ENCODE measurements around the gene HOXA13.

HOXA13 gene

DNA sequence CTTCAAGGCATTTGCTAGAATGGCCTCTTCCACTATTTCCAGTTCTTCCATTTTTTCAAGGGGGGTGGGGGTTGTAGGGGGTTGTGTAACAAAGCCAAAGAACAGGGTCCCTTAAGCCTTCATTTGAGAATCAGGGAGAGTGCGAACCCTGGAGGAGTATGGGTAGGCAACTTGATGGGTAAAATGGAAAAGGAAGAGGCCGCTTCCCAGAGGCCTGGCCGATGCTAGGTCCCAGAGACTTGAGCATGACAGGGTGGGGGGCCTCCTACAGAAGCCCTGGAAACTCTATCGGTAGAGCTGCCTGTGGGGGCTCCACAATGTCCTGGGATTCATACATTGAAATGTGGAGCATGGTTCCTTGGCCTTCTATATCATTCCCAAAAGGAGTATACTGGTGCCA is 9.1 kb upstream of the HOXA13 start:
- no peak for DNase-seq (ENCODE audit: low spot score)

DNA sequence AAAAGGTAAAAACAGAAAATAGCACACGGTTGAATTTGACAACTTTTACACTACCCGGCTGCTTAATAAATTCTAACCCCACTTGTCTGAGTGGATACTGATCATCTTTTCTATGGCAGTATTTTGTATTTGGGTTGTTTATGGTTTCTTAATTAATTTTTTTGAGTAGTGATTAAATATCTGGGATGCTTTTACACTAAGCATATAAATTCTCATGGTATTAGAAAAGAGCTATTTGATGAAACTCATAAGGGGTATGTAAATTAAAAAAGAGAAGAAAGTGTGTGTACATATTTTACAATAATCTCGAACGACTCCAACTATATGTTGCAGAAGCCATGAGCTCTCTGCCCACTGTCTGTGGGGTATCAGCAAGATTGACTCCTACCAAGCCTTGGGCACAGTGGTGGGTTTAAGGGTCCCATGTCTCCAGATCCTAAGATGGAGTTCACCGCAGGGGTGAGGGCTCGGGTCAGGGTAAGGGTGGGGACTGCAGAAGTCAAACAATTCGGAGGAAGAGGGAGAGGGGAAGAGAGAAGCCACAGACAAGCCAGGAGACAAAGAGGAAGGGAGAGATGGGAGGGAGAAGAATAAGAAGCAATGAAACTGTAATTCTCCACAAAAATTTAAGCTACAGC is 7.6 kb upstream of the HOXA13 start:
- no peak for DNase-seq (ENCODE audit: low spot score)

GRCh38 chr7:27205325-27206280 is 5.7 kb upstream of the HOXA13 start:
- no peak for DNase-seq (ENCODE audit: low spot score)

GRCh38 chr7:27204851-27205322 is 5.0 kb upstream of the HOXA13 start:
- no peak for DNase-seq (ENCODE audit: low spot score)

GRCh38 chr7:27203964-27204594 is 4.2 kb upstream of the HOXA13 start:
- DNase-seq (ENCODE audit: low spot score): no peak

- no peak for DNase-seq (ENCODE audit: low spot score)
These were observed 3.6 kb upstream of the HOXA13 start for GRCh38 chr7:27203365-27203953.

DNA sequence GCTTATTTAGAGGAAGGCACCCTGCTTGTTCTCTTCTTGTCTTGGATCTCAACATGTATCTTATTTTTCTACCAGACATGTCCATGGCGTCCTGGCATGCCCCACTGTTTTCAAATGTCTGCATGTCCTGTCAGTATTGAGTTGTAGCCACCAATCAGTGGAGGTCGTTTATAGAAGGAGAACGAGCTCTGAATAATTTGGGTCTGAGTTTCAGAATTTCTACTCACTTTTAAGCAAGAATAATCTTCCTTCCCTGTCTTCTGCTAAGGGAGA is 2.9 kb upstream of the HOXA13 start:
- DNase-seq (ENCODE audit: low spot score): no peak

DNA sequence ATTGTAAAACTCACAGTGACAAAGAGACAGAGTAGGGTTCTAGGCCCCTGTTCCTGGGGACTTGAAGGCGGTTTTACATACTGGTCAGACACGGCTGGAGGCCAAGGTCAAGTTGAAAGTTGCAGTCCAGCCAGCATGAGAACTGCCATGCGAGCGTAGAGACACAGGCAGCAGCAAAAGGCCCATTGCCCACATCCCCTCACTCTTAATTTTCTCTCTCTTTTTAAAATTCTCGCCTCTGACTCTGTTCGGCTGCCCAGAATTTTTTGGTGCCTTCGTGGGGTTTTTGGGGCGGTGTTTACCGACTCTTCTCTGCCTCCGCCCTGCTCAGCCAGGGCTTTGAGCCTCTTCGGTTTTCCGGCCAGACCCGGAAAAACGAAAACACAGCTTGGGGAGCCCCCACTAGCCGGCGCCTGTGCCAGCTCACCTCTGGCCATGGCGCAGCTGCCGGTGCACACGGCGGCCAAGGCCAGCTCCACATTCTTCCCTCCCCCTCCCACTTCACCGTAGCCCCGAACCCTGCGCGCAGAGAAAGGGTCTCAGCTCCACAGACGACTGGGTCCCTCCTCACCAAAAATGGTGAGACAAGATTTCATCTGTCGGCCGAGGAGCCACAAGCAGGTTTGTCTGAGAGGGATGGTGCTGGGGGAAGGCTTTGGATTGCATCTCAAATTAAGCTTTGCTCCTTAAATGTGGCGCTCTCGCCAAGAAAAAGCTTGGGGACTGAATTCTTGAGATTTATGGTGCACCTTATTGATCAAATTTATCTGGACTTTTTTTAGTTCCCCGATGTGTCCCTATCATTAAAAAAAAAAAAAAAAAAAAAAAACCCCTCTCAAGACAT is 2.3 kb upstream of the HOXA13 start:
- no peak for DNase-seq (ENCODE audit: low spot score)

DNA sequence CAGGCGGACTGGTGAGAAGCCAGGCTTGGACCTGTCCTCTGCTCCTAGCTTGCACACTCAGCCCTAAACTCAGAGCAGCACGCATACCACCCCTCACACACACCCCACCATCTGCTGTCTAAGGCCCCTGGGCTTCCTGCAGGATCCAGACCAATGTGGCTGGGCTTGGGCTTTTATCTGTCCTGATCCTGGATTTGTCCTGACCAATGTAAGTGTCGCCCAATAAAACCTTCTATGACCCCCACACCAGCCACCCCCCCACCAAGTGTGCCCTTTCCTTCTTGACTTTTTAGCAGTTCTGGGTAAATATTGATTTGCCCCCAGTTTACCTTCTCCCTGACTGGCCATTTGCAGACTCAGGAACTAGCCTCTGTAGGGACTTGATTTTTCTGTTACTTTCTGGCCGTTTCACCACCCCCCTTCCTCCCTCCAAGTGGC is 1.7 kb upstream of the HOXA13 start:
- no peak for DNase-seq (ENCODE audit: low spot score)

GRCh38 chr7:27200761-27201579 is 1.1 kb upstream of the HOXA13 start:
- no peak for DNase-seq (ENCODE audit: low spot score)

DNA sequence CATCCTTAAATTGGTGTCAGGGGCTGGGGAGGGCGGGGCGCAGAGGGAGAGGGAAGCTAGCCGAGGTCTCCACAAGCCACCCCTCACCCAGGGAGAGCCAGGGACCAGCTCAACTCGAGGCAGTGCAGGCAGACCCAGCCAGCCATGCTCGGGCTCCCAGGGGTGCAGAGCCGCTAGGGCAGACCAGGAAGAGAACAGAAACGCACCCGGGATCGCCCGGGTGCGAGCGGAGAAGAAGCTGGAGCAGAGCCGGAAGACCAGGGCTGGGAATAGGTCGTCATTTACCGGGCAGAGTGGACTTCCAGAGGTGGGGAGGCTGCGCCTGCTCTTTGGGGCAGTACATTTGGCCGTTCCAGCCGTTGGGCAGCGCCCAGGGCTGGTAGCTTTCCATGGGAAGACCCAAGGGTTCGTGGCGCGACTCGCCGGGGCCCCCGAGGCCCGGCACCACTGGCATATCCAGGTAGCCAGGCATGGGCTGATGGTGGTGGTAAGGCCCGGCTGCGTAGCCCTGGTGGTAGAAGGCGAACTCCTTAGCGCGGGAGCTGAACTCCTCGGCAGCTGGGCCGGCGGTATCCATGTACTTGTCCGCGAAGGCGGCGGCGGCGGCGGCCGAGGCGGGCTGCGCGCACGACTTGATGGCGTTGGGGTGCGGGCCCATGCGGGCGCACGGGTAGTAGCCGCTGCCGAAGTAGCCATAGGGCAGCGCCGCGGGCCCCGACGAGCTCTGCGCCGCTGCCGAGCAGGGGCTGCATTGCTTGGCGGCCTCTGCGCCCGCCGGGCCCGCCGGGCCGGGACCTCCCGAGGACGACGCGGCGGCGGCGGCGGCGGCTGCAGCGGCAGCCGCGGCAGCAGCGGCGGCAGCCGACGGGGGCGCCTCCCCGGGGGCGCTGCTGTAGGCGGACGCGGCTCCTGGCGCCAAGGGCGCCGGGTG is 755 bp downstream of the HOXA13 start:
- DNase-seq (ENCODE audit: low spot score): no peak

DNA sequence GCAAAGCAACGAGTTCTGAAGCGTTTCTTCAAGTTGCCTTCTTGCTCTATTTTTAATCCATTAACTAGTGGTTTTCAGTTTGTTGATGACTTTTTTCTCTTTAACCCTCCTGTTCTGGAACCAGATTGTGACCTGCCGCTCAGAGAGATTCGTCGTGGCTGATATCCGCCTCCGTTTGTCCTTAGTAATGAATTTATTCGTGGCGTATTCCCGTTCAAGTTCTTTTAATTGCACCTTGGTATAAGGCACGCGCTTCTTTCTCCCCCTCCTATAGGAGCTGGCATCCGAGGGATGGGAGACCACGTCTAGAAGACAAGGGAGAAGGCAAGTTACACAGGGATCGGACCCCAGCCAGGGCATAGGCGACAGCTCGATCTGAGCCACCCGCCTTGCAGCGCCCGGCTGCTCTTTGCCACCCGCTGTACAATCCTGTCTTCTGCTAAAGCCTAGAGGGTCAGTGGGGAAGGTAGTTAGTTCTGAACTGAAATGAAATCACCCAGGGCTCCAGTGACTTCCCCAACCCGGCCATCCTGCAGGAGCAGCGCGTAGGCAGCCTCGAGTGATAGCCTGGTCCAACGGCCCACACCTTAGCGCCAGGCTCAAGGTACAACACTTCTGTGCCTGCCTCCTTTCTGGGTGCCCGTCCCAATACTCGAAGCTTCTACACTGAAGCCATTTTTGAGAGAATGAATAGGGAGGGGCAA is 1.6 kb downstream of the HOXA13 start:
- DNase-seq (ENCODE audit: low spot score): no peak

DNA sequence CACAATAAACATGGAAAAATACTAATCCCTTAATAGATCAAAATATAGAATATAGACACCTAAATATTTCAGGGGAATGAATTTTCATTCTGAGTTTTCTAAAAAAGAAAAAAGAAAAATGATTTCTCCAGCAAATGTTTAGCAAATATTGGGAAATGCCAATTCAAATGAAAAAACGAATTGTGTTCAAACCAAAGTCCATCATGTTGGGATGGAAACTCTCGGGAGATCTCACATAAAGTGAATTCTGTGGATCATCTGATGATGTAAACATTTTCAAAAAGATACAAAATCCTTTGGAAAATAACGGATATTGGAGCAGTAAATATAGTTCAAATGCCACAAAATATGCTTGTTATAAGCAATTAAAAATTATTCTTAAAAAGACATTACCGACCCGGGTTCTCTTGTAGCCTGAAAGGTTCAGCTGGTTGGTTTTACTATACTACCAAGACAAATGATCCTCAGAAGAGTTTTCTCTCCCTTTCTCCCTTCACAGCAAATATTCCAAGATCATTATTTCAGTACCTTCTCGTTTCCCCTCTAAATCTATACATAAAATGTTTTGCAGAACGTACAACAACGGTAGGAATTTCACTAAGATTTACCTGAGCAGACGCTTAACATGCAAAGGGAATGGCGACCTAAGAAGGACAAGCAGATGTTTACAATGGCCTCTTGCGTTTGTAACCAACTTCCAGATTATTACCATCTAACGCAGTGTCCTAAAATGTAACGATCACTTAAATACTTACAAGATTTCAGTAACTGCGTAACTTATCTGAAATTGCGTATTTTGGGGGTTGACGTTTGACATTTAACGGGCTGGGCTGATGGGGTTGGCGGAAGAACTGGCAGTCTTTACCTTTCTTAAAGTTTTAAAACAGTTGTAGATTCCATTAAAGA is 2.5 kb downstream of the HOXA13 start:
- no peak for DNase-seq (ENCODE audit: low spot score)

DNA sequence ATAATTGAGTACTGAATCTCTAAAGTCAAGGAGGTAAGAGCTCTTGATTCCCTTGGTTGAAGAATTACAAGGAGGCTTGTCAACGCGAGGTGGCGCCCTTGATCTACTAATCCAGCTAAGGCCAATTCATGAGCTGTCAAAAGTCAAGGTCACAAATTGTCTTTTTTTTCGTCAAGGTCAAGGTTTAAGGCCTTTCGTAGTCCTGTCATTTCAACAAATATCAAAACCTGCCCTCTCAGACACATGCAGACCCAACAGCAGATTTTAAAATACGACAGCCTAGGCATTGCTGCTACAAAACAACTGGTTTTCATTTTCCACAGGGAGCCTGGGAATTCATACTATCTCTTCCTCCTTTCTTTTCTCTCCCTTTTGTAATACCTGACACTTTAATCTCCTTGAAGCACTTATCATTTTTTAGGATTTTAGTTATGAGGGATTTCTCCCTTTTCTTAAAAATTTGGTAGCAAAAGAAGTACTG is 3.6 kb downstream of the HOXA13 start:
- DNase-seq (ENCODE audit: low spot score): peak; percentile 77

- DNase-seq (ENCODE audit: low spot score): no peak
These were observed 5.1 kb downstream of the HOXA13 start for GRCh38 chr7:27194686-27195379.

DNA sequence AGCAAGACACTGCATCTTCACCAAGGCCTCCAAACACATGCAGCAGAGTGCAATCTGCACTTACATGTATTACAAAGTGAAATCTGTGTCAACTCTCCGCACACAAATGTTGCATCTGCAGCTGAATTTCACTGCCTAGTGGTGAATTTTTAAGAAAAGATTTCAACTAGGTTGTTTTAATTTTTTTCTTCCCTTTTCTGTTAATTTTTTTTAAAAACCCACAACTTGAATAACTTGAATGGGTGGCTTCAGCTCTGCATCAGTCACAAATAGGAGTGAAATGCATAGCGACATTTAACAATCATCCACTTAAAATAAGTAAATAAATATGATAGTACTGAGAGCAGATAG is 5.9 kb downstream of the HOXA13 start:
- no peak for DNase-seq (ENCODE audit: low spot score)
